ENCODE measurements around the gene GFPT2.

The GFPT2 gene

DNA sequence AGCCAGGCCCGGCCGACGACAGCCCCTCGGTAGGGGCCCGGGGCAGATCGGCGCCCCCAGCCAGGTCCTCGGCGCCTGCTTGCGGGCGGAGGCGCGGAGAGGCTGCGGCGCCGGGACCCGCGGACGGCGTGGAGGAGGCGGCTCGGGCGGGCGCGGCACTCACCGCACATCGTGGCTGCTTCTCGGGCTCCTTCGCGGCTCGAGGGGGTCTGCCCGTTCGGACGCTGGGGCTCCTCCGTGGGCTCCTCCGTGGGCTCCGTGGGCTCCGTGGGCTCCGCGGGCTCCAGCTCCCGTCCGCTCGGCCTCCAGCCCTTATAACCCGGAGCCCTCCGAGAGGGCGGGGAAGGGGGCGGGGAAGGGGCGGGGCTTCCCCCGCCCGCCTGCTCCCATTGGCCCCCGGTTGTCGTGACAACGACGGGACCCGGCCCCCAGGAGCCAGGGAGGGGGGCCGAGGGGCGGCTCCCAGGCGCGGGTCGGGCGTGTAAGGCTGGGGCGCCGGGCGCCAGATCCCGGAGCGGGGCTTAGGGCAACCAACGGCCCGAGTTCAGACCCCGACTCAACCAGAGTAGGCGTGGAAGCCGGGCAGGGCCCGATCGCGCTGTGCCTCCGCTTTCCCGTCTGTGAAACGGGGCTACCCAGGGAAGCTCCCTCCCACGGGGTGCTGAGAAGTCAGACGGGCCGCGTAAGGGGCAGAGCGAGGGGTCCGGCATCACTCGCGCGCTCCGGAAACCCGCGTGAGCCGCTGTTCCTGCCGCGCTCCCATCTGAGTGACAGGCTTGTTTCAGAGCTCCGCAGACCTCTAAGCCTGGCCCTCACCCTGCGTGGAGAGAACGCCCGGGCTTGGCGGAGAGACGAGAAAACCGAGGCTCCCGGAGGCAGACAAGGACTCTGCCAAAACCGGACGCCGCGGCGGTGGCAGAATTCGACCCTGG is at the start of gene GFPT2:
TSS of gene GFPT2 (minus strand) at position 289 of the 932 bp plus-strand sequence. CDS start at position 170, 119 bp downstream.
- Histone ChIP-seq H3K27ac (ENCODE audit: low read length) (no peak within 1 kb of the TSS), H3K27me3 (ENCODE audit: control insufficient read depth, insufficient read depth, low read length) (peaks cover 17% of the 10 kb centered on the region), H3K4me3 (ENCODE audit: low read length) (peak within 1 kb of the TSS; percentile 87), H3K9ac (ENCODE audit: low read length) (peak within 1 kb of the TSS; percentile 57), H3K9me3 (ENCODE audit: control insufficient read depth, low read depth, low read length) (no peaks in the 10 kb centered on the region), H3K36me3 (ENCODE audit: control insufficient read depth, low read depth, low read length) (peaks cover 11% of the 10 kb centered on the region), H3K4me1 (ENCODE audit: control insufficient read depth, low read depth, low read length) (peaks cover 33% of the 10 kb centered on the region)

DNA sequence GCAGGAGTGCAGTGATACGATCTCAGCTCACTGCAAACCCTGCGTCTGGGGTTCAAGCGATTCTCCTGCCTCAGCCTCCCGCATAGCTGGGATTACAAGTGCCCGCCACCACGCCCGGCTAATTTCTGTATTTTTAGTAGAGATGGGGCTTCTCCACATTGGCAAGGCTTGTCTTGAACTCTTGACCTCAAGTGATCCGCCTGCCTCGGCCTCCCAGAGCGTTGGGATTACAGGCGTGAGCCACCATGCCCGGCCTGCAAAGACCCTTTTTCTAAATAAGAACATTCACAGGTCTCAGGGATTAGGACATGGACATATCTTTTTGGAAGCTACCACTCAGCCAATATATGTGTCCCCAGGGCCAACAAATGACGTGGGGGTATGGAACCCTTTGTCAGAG is 49.6 kb upstream of the GFPT2 start:
- Histone ChIP-seq H3K9me3 (ENCODE audit: control insufficient read depth, low read depth, low read length) (no peaks in the 10 kb centered on the region), H3K4me1 (ENCODE audit: control insufficient read depth, low read depth, low read length) (no peaks in the 10 kb centered on the region), H3K9ac (ENCODE audit: low read length) (no peak overlapping the region), H3K27ac (ENCODE audit: low read length) (no peak overlapping the region), H3K36me3 (ENCODE audit: control insufficient read depth, low read depth, low read length) (no peaks in the 10 kb centered on the region), H3K27me3 (ENCODE audit: control insufficient read depth, insufficient read depth, low read length) (no peaks in the 10 kb centered on the region), H3K4me3 (ENCODE audit: low read length) (no peak overlapping the region)

DNA sequence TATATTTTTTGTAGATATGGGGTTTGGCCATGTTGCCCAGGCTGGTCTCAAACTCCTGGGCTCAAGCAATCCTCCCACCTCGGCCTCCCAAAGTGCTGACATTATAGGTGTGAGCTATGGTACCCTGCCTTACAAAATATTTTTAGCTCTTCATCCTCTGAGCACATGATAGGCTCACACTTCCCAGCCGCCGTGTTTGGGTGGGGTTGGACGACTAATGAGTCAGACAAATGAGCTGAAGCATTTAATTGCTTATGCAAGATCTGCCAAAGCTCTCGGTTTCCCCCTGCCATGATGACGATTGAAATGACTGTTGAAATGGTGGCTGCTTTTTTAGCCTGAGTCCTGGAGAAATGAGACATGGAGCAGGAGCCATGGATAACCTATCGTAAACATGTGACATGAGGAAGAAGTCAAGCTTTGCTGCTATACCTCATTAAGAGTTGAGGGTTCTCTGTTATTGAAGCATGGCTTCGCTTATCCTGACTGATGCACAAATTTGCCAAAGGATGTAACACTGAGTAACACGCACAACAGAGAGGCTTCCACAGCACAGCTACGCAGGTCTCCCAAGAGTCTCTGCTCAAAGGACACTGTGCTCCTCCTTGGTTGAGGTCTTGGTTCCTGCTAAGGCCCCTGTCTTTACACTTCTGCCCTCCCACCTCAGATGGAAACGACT is 48.2 kb upstream of the GFPT2 start:
- H3K27me3 ChIP-seq (ENCODE audit: control insufficient read depth, insufficient read depth, low read length) = no peaks in the 10 kb centered on the region
- H3K4me3 ChIP-seq (ENCODE audit: low read length) = no peak overlapping the region
- H3K4me1 ChIP-seq (ENCODE audit: control insufficient read depth, low read depth, low read length) = no peaks in the 10 kb centered on the region
- no peaks in the 10 kb centered on the region for H3K36me3 ChIP-seq (ENCODE audit: control insufficient read depth, low read depth, low read length)
- no peak overlapping the region for H3K27ac ChIP-seq (ENCODE audit: low read length)
- H3K9ac ChIP-seq (ENCODE audit: low read length) = no peak overlapping the region
- no peaks in the 10 kb centered on the region for H3K9me3 ChIP-seq (ENCODE audit: control insufficient read depth, low read depth, low read length)

DNA sequence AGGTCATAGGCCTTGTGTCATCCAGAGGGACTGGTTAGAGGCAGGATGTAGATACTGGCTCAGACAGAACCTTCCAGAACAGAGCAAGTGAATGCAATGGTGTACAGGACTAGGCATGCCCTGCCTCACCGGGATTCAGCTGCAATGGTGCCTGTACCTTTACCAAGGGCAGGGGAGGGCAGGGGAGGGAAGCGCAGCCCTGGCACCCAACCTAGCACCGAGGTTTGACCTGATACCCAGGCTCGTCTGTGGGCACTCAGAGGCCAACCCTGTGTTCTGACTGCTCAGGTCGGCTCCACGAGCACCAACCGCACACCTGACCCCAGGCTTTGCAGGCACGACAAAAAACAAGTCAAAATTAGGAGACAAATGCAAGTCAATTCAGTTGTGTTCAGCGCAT is 47.3 kb upstream of the GFPT2 start:
- Histone ChIP-seq H3K4me1 (ENCODE audit: control insufficient read depth, low read depth, low read length) (no peaks in the 10 kb centered on the region), H3K27ac (ENCODE audit: low read length) (no peak overlapping the region)

DNA sequence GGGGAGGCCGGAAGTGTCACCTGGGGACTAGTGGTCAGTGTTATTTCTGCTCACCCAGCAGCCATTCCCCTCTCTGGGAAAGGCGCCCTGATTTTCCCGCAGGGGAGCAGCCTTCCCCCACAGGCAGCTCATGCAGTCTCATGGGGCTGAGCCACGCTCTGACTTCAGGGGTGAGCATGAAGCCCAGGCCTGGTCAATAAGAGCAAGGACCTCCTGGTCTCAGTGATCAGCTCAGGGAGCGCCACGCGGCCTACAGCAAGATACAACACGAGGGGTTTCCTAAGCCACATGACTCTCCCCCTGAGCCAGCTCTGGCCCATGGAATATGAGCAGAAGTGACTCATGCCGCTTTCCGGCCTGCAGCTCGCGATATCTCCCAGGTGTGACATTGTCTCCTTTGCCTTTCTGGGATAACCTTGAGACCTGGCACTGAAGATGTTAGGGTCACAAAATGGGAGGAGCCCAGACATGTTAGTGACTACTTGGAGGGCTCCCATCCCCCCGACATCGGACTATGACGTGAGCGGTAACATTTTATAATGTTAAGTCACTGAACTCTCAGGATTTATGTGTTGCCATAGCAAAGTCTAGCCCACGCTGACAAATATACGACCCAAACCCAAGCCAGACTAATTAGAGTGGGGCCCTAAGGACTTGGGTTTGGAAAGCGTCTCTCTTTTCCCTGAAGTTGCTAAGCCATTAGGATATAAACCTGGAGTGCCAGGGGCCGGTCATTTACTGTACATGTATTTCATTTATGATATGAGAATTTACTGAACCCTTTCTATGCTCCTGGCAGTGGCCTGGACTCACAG is 46.5 kb upstream of the GFPT2 start:
- Histone ChIP-seq H3K9ac (ENCODE audit: low read length) (no peak overlapping the region), H3K9me3 (ENCODE audit: control insufficient read depth, low read depth, low read length) (no peaks in the 10 kb centered on the region), H3K4me3 (ENCODE audit: low read length) (no peak overlapping the region), H3K27me3 (ENCODE audit: control insufficient read depth, insufficient read depth, low read length) (no peaks in the 10 kb centered on the region), H3K27ac (ENCODE audit: low read length) (no peak overlapping the region), H3K36me3 (ENCODE audit: control insufficient read depth, low read depth, low read length) (no peaks in the 10 kb centered on the region), H3K4me1 (ENCODE audit: control insufficient read depth, low read depth, low read length) (no peaks in the 10 kb centered on the region)

More for the DNA sequence above, 47.3 kb upstream of the GFPT2 start:
- Histone ChIP-seq H3K36me3 (ENCODE audit: control insufficient read depth, low read depth, low read length) (no peaks in the 10 kb centered on the region), H3K9me3 (ENCODE audit: control insufficient read depth, low read depth, low read length) (no peaks in the 10 kb centered on the region), H3K4me3 (ENCODE audit: low read length) (no peak overlapping the region), H3K9ac (ENCODE audit: low read length) (no peak overlapping the region), H3K27me3 (ENCODE audit: control insufficient read depth, insufficient read depth, low read length) (no peaks in the 10 kb centered on the region)

DNA sequence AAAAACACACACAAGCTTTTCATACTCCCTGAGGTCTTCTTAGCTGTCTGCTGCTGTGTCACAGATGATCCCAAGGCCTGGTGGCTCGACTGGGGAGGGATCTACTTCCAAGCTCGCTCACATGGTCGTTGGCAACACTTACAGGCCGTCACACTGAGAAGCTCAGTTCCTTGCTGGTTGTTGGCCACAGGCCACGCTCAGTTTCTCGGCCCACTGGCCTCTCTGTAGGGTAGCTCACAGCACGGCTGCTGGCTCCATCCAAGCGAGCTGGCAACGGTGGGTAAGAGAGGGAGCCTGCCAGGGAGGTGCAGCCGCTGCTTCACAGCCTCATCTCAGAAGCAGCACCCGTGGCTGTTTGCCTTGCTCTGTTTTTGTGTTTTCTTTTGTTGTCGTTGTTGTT is 43.8 kb upstream of the GFPT2 start:
- Histone ChIP-seq H3K27me3 (ENCODE audit: control insufficient read depth, insufficient read depth, low read length) (no peaks in the 10 kb centered on the region), H3K4me3 (ENCODE audit: low read length) (no peak overlapping the region), H3K4me1 (ENCODE audit: control insufficient read depth, low read depth, low read length) (no peaks in the 10 kb centered on the region), H3K36me3 (ENCODE audit: control insufficient read depth, low read depth, low read length) (no peaks in the 10 kb centered on the region), H3K27ac (ENCODE audit: low read length) (no peak overlapping the region), H3K9me3 (ENCODE audit: control insufficient read depth, low read depth, low read length) (no peaks in the 10 kb centered on the region), H3K9ac (ENCODE audit: low read length) (no peak overlapping the region)

DNA sequence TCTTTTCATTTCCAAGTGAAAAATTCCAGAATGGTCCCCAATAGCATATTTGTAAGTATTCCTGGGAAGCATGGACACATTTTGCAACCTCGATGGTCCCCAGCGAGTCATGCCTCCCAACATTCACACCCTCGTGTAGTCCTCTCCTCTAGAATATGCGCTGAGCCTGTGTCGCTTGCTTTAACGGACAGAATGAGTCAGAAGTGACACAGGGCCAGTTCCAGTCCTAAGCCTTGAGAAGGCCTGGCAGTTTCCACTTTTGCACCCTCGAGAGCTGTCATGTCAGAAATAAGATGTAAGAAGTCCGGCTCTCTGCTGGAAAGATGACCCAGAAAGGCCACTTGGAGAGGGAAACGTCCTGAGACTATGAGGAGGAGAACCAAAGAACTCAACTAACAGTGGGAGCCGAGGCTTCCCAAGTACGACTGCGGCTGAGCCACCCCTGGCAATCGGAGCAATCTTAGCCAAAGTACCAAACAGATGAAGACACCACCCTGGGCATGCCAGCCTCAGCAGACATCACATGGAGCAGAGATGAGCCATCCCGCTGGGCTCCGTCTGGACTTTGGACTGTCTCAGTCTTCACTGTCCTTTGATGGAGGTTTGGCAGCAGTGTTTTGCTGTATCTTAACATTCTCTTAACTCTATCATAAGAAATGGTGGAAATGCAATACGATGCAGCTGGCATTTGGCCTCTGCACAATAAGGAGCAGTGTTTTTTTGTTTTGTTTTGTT is 42.6 kb upstream of the GFPT2 start:
- Histone ChIP-seq H3K4me1 (ENCODE audit: control insufficient read depth, low read depth, low read length) (no peaks in the 10 kb centered on the region), H3K27ac (ENCODE audit: low read length) (no peak overlapping the region), H3K9ac (ENCODE audit: low read length) (no peak overlapping the region), H3K9me3 (ENCODE audit: control insufficient read depth, low read depth, low read length) (no peaks in the 10 kb centered on the region), H3K36me3 (ENCODE audit: control insufficient read depth, low read depth, low read length) (no peaks in the 10 kb centered on the region), H3K27me3 (ENCODE audit: control insufficient read depth, insufficient read depth, low read length) (no peaks in the 10 kb centered on the region), H3K4me3 (ENCODE audit: low read length) (no peak overlapping the region)

DNA sequence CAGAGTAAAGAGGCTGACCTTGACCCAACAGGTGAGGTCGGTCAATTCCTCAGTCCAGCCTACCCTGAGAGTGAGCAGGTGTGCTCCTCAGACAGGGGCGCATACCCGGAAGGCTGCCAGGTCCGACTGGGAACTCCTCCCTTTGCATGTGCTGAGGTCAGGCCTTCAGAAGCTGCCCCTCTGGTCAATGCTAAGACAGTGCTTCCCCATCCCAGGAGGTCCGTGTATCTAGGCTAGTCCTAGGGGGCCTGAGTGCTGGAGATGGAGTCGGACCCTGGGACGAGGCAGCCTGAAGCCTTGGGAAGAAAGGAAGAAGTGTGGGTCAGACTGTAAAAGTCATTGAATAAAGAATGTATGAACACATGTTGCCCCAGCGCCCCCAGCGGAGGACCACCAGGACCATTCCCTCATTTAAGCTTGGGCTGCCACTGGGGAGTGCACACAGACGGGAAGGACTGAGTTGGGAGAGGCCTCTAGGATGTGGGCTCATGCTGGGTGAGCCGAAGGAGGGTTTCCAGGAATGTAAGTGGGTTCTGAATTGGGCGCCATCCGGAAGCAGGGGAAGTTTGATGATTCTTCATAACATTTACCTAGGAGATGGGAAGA is 41.0 kb upstream of the GFPT2 start:
- no peak overlapping the region for H3K27ac ChIP-seq (ENCODE audit: low read length)
- no peaks in the 10 kb centered on the region for H3K27me3 ChIP-seq (ENCODE audit: control insufficient read depth, insufficient read depth, low read length)

DNA sequence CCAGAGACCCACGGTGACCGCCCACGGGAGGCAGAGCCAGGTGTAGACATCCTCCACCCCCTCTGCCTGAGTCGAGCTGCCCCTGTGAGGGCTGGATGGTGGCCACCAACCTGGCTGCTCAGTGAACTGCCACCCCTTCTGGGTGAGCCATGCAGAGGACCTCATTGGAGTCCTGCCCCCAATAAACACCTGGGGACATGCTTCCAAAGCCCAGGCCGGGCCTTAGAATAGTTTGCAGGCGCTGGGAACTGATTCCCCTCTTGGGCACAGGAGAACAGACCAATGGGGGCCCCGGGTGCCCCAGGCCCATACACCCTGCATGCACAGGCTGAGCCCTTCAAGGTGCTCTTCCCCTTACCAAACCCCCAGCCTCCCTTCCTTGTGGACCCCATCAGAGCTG is 38.1 kb upstream of the GFPT2 start:
- Histone ChIP-seq H3K9ac (ENCODE audit: low read length) (no peak overlapping the region), H3K4me3 (ENCODE audit: low read length) (no peak overlapping the region), H3K4me1 (ENCODE audit: control insufficient read depth, low read depth, low read length) (peaks cover 9% of the 10 kb centered on the region), H3K27ac (ENCODE audit: low read length) (no peak overlapping the region), H3K27me3 (ENCODE audit: control insufficient read depth, insufficient read depth, low read length) (no peaks in the 10 kb centered on the region), H3K36me3 (ENCODE audit: control insufficient read depth, low read depth, low read length) (no peaks in the 10 kb centered on the region), H3K9me3 (ENCODE audit: control insufficient read depth, low read depth, low read length) (no peaks in the 10 kb centered on the region)

More for the DNA sequence above, 41.0 kb upstream of the GFPT2 start:
- no peaks in the 10 kb centered on the region for H3K9me3 ChIP-seq (ENCODE audit: control insufficient read depth, low read depth, low read length)
- H3K36me3 ChIP-seq (ENCODE audit: control insufficient read depth, low read depth, low read length) = no peaks in the 10 kb centered on the region
- H3K9ac ChIP-seq (ENCODE audit: low read length) = no peak overlapping the region
- no peak overlapping the region for H3K4me3 ChIP-seq (ENCODE audit: low read length)
- peaks cover 5% of the 10 kb centered on the region for H3K4me1 ChIP-seq (ENCODE audit: control insufficient read depth, low read depth, low read length)

DNA sequence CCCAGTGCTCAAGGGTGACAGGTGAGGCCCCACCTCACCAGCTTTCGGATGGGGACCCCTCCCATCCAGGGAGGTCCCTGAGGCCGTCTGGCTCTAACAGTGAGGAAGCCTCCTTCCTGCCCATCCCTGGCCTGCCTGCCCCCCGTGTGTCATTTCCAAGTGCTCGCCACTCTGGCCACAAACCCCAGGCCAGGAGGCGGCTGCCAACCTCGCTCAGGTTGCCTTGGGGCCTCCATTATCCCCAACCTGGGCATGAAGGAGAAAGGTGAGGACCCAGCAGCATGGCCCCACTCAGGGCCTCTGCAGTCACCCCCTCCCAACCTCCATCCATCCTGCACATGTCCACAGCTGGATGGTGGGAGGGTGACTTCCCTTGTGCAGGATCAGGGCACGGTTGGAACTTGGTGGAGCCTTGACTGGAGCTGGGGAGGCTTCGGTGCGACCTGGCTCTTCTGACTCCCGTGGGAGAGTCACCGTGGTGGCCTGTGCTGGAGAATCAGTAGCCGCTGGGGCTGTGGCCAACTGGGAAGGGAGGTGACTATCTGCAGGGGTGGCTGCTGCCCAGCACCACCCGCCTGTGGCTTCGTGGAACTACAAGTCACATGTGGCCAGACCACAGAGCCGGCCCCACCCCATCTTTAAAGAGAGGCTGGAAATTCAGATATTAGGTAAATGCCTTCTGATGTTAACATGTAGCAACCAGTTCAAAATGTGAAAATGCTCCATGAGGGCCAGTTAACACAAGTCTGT is 37.5 kb upstream of the GFPT2 start:
- peaks cover 9% of the 10 kb centered on the region for H3K4me1 ChIP-seq (ENCODE audit: control insufficient read depth, low read depth, low read length)
- no peak overlapping the region for H3K27ac ChIP-seq (ENCODE audit: low read length)
- H3K9me3 ChIP-seq (ENCODE audit: control insufficient read depth, low read depth, low read length) = no peaks in the 10 kb centered on the region
- H3K4me3 ChIP-seq (ENCODE audit: low read length) = no peak overlapping the region
- H3K36me3 ChIP-seq (ENCODE audit: control insufficient read depth, low read depth, low read length) = no peaks in the 10 kb centered on the region
- H3K9ac ChIP-seq (ENCODE audit: low read length) = no peak overlapping the region
- no peaks in the 10 kb centered on the region for H3K27me3 ChIP-seq (ENCODE audit: control insufficient read depth, insufficient read depth, low read length)
